Mesothelial cell of epicardium (in vitro differentiated cells): ENCODE results near the gene SMDT1. TPM values are rescaled to one million over a fixed set of nuclear protein-coding genes. Genes with fewer than 3 reads are reported as not detected.
"Not testable (repeated sequence)": the region's sequence is repeated elsewhere in the genome, so short reads cannot be mapped to it uniquely, and the experiment has no call there.

ENCODE experiments used
- DNase-seq, 2 experiments: peaks; one replicate each; pipeline ENCODE4 v3.0.0; 2021; ENCODE audit warnings: low spot score in 2 of 2; ENCODE audit not compliant: unreplicated experiment in 2 of 2
- H3K27ac Mint-ChIP-seq: 2 replicates; pipeline ENCODE4 v1.8.0; 2021; ENCODE audit warnings: mixed read lengths
- H3K27me3 Mint-ChIP-seq: 2 replicates; pipeline ENCODE4 v1.8.0; 2021; ENCODE audit warnings: low read depth, mixed read lengths
- H3K36me3 Mint-ChIP-seq: 2 replicates; pipeline ENCODE4 v1.8.0; 2021; ENCODE audit warnings: mixed read lengths
- H3K4me1 Mint-ChIP-seq: 2 replicates; pipeline ENCODE4 v1.8.0; 2021; ENCODE audit warnings: mixed read lengths
- H3K4me3 Mint-ChIP-seq: 2 replicates; pipeline ENCODE4 v1.8.0; 2021; ENCODE audit warnings: mild to moderate bottlenecking, moderate library complexity, mixed read lengths
- H3K9me3 Mint-ChIP-seq: 2 replicates; pipeline ENCODE4 v1.8.0; 2021; ENCODE audit warnings: mixed read lengths
- CTCF ChIP-seq: fragments of 200-600 bp; sonication (generic); IDR thresholded peaks from one replicate; pipeline ENCODE4 v1.5.0; 2021; ENCODE audit warnings: antibody characterized with exemption; ENCODE audit not compliant: unreplicated experiment
- total RNA-seq: library from RNA; stranded (reverse); gene quantifications from 3 replicates; pipeline ENCODE4 v1.2.1, GENCODE V29; 2021

The SMDT1 gene
- total RNA-seq, 1 donor from 2014 or later, result 71.0 TPM

DNA sequence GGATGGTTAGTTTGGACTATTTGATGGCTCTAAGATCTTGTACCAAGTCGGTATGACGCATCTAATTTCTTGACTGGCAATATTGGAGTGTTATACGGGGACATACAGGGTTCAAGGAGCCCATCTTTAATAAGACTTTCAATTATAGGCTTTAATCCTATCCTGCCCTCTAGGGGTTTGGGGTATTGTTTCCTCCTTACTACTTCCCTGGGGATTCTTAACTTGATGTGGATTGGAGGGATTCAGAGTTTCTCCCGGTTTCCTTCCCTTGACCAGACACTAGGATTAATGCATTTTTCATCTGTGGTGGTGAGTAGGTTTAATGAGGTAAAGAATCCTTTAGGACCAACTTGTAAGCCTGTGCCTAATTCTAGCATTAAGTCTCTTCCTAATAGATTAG, 32.3 kb downstream of the SMDT1 start:
- TF ChIP-seq CTCF, result no peak
- H3K27me3 Mint-ChIP-seq, result no peaks in the 10 kb centered on the region
- H3K36me3 Mint-ChIP-seq, result peaks cover 29% of the 10 kb centered on the region
- H3K9me3 Mint-ChIP-seq, result peaks cover 23% of the 10 kb centered on the region
- no peaks in the 10 kb centered on the region for H3K4me1 Mint-ChIP-seq
- DNase-seq, result no peak
- no peak overlapping the region for H3K4me3 Mint-ChIP-seq
- H3K27ac Mint-ChIP-seq, result no peak overlapping the region

GRCh38 chr22:42112793-42113192, 33.3 kb downstream of the SMDT1 start:
- not testable (repeated sequence) for H3K27me3 Mint-ChIP-seq, H3K4me3 Mint-ChIP-seq, DNase-seq, H3K27ac Mint-ChIP-seq, H3K4me1 Mint-ChIP-seq
- Mint-ChIP-seq H3K9me3 (peaks cover 21% of the 10 kb centered on the region), H3K36me3 (peaks cover 24% of the 10 kb centered on the region)

GRCh38 chr22:42114721-42115120, 35.2 kb downstream of the SMDT1 start:
- Mint-ChIP-seq H3K27ac (no peak overlapping the region), H3K4me1 (no peaks in the 10 kb centered on the region), H3K4me3 (no peak overlapping the region), H3K27me3 (no peaks in the 10 kb centered on the region), H3K9me3 (peaks cover 21% of the 10 kb centered on the region), H3K36me3 (peaks cover 24% of the 10 kb centered on the region)
- no peak for DNase-seq
- TF ChIP-seq CTCF, result no peak

GRCh38 chr22:42115420-42115830, 35.9 kb downstream of the SMDT1 start:
- not testable (repeated sequence) for H3K27ac Mint-ChIP-seq, H3K27me3 Mint-ChIP-seq, DNase-seq, H3K4me1 Mint-ChIP-seq, H3K4me3 Mint-ChIP-seq
- Mint-ChIP-seq H3K36me3 (peaks cover 24% of the 10 kb centered on the region), H3K9me3 (peaks cover 21% of the 10 kb centered on the region)

DNA sequence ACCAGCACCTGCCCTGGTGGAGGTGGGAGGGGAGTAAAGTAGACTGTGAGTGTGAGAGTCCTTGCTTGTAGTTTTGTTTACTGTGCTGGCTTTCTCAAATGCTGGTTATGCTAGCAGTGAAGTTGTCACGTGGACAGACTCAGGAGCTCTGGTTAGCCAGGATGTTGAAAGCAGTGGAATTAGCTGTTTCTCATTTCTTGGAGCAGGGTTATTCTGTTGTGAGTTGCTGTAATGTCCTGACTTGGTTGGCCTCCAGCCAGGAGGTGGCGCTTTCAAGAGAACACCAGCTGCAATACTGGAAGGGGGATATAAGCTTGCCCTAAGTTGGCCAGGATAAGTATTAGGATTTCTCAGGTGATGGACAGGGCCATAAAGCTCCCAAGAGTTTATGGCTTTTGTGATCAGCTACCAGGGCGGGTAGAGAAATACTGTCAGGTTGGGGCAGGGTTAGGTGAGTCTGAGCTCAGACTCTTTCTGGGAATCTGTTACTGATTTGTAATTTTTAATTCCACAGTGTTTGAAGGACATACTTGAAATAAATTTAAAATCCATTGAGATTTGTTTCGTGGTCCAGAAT, 37.4 kb downstream of the SMDT1 start:
- Mint-ChIP-seq H3K36me3 (peaks cover 24% of the 10 kb centered on the region), H3K9me3 (peaks cover 21% of the 10 kb centered on the region), H3K27ac (no peak overlapping the region), H3K27me3 (no peaks in the 10 kb centered on the region), H3K4me3 (no peak overlapping the region), H3K4me1 (no peaks in the 10 kb centered on the region)
- TF ChIP-seq CTCF, result no peak
- no peak for DNase-seq

DNA sequence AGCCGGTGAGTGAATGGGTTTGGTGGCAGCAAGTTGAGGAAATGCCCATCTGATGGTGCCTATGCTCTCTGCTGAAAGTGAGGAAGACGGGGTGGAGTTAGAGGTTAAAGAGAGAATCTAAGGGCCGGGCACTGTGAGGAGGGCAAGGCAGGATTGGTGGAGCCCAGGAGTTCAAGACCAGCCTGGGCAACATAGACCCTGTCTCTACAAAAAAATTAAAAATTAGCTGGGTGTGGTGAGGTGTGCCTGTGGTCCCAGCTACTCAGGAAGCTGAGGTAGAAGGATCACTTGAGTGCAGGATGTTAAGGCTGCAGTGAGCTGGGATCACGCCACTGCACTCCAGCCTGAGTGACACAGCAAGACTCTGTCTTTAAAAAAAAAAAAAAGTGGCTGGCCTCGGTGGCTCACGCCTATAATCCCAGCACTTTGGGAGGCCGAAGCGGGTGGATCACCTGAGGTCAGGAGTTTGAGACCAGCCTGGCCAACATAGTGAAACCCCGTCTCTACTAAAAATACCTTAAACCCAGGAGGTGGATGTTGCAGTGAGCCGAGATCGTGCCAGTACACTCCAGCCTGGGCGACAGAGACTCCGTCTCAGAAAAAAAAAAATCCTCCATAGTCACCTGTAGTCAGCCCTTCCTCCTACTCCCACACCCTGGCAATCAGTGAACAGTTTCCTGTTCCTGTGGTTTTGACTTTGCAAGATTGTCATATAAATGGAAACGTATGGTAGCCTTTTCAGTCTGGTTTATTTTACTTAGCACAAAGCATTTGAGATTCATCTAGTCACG, 40.9 kb downstream of the SMDT1 start:
- H3K27ac Mint-ChIP-seq, H3K4me1 Mint-ChIP-seq, H3K27me3 Mint-ChIP-seq, H3K36me3 Mint-ChIP-seq, H3K9me3 Mint-ChIP-seq, H3K4me3 Mint-ChIP-seq, DNase-seq: not testable (repeated sequence)

DNA sequence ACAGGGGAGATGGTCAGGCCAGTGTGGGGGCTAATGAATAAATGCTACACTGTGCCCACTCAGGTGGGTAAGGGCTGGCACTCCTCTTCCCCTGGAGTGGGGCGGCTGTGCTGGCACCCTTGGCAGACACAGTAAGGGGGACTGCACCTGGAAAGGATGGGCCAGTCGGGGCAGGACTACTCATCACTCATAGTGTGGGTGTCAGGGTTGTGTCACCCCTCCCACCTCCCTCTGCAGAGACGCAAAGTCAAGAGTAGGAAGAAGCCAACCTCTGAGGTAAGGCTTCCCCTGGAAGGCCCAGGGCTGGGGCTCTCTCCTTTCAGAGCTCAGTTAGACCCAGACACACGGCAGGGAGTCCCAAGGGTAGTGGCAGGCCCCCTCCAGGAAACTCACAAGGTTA, 44.0 kb downstream of the SMDT1 start:
- H3K4me1 Mint-ChIP-seq, DNase-seq, H3K4me3 Mint-ChIP-seq, H3K27ac Mint-ChIP-seq, H3K27me3 Mint-ChIP-seq, H3K9me3 Mint-ChIP-seq, H3K36me3 Mint-ChIP-seq: not testable (repeated sequence)
